Loucy (cell line): ENCODE results near the gene CFAP58.

Experiments
- CTCF ChIP-seq: fragments of 200-600 bp; sonication (generic); conservative IDR thresholded peaks from 2 replicates; pipeline ENCODE4 v1.5.1; 2014; ENCODE audit warnings: mild to moderate bottlenecking, antibody characterized with exemption, low read length
- EZH2phosphoT487 ChIP-seq: fragments of 200-600 bp; IDR thresholded peaks from 2 replicates; pipeline ENCODE4 v1.6.1; 2018; ENCODE audit warnings: antibody characterized with exemption, mild to moderate bottlenecking, moderate library complexity, borderline replicate concordance

GRCh38 chr10:104445359-104445758 is 91.7 kb downstream of the CFAP58 start:
- TF ChIP-seq CTCF (no peak), EZH2phosphoT487 (no peak)
